Renal pelvis (tissue), 4 donors: Measurements from ENCODE around the gene MYOF. TPM values are rescaled to one million over a fixed set of nuclear protein-coding genes. Genes with fewer than 3 reads are reported as not detected.
"Not testable (repeated sequence)": the region's sequence is repeated elsewhere in the genome, so short reads cannot be mapped to it uniquely, and the experiment has no call there.

Experiments used
- DNase-seq: peaks from one replicate; pipeline ENCODE4 v3.0.0-alpha.2; 2013
- polyA plus RNA-seq, 3 donors: library from polyadenylated mRNA; unstranded; fragments of 120-200 nt; gene quantifications; one replicate each; pipeline ENCODE4 v1.2.1, GENCODE V29; 2013; ENCODE audit not compliant: insufficient read length in 3 of 3

Gene MYOF
- polyA plus RNA-seq, 3 donors, result 21.7 to 32.5 (median 28.0) TPM

GRCh38 chr10:93434991-93435491 is 47.1 kb downstream of the MYOF start:
- no peak for DNase-seq

- DNase-seq, result no peak
Measured at GRCh38 chr10:93431361-93431760, 50.8 kb downstream of the MYOF start.

GRCh38 chr10:93425861-93426260 is 56.3 kb downstream of the MYOF start:
- DNase-seq, result no peak

- no peak for DNase-seq
Measured at GRCh38 chr10:93422118-93422517, 60.0 kb downstream of the MYOF start.

- no peak for DNase-seq
Measured at GRCh38 chr10:93420944-93421825, 60.9 kb downstream of the MYOF start.

GRCh38 chr10:93420091-93420490 is 62.0 kb downstream of the MYOF start:
- no peak for DNase-seq

- not testable (repeated sequence) for DNase-seq
Measured at GRCh38 chr10:93419016-93419415, 63.1 kb downstream of the MYOF start.

- DNase-seq, result no peak
Measured at GRCh38 chr10:93417921-93418320, 64.2 kb downstream of the MYOF start.

GRCh38 chr10:93417266-93417665 is 64.9 kb downstream of the MYOF start:
- no peak for DNase-seq

GRCh38 chr10:93416824-93417223 is 65.3 kb downstream of the MYOF start:
- no peak for DNase-seq

- no peak for DNase-seq
Measured at GRCh38 chr10:93415693-93416092, 66.4 kb downstream of the MYOF start.

- no peak for DNase-seq
Measured at GRCh38 chr10:93413252-93413689, 68.9 kb downstream of the MYOF start.

GRCh38 chr10:93412801-93413200 is 69.3 kb downstream of the MYOF start:
- no peak for DNase-seq

- DNase-seq, result no peak
Measured at GRCh38 chr10:93410697-93411348, 71.3 kb downstream of the MYOF start.

- DNase-seq, result no peak
Measured at GRCh38 chr10:93408783-93409182, 73.4 kb downstream of the MYOF start.

- DNase-seq, result no peak
Measured at GRCh38 chr10:93406364-93407145, 75.6 kb downstream of the MYOF start.

- no peak for DNase-seq
Measured at GRCh38 chr10:93404048-93404354, 78.1 kb downstream of the MYOF start.

GRCh38 chr10:93403152-93404047 is 78.7 kb downstream of the MYOF start:
- no peak for DNase-seq

- no peak for DNase-seq
Measured at GRCh38 chr10:93402192-93402591, 79.9 kb downstream of the MYOF start.

- DNase-seq, result no peak
Measured at GRCh38 chr10:93398528-93398927, 83.6 kb downstream of the MYOF start.

GRCh38 chr10:93397020-93397419 is 85.1 kb downstream of the MYOF start:
- no peak for DNase-seq
